ENCODE data around the gene TMEM240.

- TF ChIP-seq, protein P1, sequence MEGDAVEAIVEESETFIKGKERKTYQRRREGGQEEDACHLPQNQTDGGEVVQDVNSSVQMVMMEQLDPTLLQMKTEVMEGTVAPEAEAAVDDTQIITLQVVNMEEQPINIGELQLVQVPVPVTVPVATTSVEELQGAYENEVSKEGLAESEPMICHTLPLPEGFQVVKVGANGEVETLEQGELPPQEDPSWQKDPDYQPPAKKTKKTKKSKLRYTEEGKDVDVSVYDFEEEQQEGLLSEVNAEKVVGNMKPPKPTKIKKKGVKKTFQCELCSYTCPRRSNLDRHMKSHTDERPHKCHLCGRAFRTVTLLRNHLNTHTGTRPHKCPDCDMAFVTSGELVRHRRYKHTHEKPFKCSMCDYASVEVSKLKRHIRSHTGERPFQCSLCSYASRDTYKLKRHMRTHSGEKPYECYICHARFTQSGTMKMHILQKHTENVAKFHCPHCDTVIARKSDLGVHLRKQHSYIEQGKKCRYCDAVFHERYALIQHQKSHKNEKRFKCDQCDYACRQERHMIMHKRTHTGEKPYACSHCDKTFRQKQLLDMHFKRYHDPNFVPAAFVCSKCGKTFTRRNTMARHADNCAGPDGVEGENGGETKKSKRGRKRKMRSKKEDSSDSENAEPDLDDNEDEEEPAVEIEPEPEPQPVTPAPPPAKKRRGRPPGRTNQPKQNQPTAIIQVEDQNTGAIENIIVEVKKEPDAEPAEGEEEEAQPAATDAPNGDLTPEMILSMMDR (IDR thresholded peaks at IDR 0.05 in 8 of 11, conservative IDR thresholded peaks at IDR 0.05 in 3 of 11) = no peak
- no peak for TF ChIP-seq POLR2A (IDR thresholded peaks at IDR 0.05)
- no peak for TF ChIP-seq POLR2AphosphoS5 (IDR thresholded peaks at IDR 0.05)
Measured at GRCh38 chr1:1531947-1532346, 8.5 kb downstream of the TMEM240 start.

Measured in spleen (tissue), 7 donors.